Adrenal gland (tissue), 5 donors: ENCODE data around the gene GH1.

ENCODE experiments used
- CTCF ChIP-seq, 6 experiments: fragments of 450-650 bp in 4 of 6; fragments of 200-600 bp in 2 of 6; sonication (generic) in 1 of 6; IDR thresholded peaks; 1 replicate in 5 of 6; 2 replicates in 1 of 6; pipeline versions ENCODE4 v1.5.1 to v1.8.0; 2016 to 2021; ENCODE audit warnings: antibody characterized with exemption in 6 of 6, mild to moderate bottlenecking in 2 of 6, moderate library complexity in 1 of 6
- POLR2A ChIP-seq, 2 donors: fragments of 450-650 bp; IDR thresholded peaks; one replicate each; pipeline ENCODE4 v1.6.1; 2017; ENCODE audit warnings: antibody characterized with exemption in 2 of 2, mild to moderate bottlenecking in 2 of 2, moderate library complexity in 1 of 2
- donor health status: DM: no; HTN: no; CAD: no.

GRCh38 chr17:63931981-63932561, 13.4 kb upstream of the GH1 start, which contains the start of gene CD79B:
- TF ChIP-seq CTCF (IDR thresholded peaks at IDR 0.05) (no peak), POLR2A (IDR thresholded peaks at IDR 0.05) (no peak)
